ENCODE results near the gene FAR1.

The FAR1 gene

GRCh38 chr11:13775471-13775870 is 107.0 kb downstream of the FAR1 start:
- FAIRE-seq (no peak), DNase-seq (ENCODE audit: insufficient read length, low spot score) (no peak)
- no peak for TF ChIP-seq CTCF (IDR thresholded peaks at IDR 0.05; ENCODE audit: insufficient read depth, missing control alignments)

GRCh38 chr11:13776134-13776815 is 107.8 kb downstream of the FAR1 start:
- FAIRE-seq (no peak), DNase-seq (ENCODE audit: insufficient read length, low spot score) (no peak)
- no peak for TF ChIP-seq CTCF (IDR thresholded peaks at IDR 0.05; ENCODE audit: insufficient read depth, missing control alignments)

GRCh38 chr11:13777341-13777985 is 109.0 kb downstream of the FAR1 start:
- no peak for FAIRE-seq
- DNase-seq (ENCODE audit: insufficient read length, low spot score): no peak
- no peak for TF ChIP-seq CTCF (IDR thresholded peaks at IDR 0.05; ENCODE audit: insufficient read depth, missing control alignments)

- DNase-seq (ENCODE audit: insufficient read length, low spot score) (no peak), FAIRE-seq (no peak)
- TF ChIP-seq CTCF (IDR thresholded peaks at IDR 0.05; ENCODE audit: insufficient read depth, missing control alignments): no peak
Measured at GRCh38 chr11:13778345-13778744, 109.9 kb downstream of the FAR1 start.

GRCh38 chr11:13781153-13781552 is 112.7 kb downstream of the FAR1 start:
- FAIRE-seq (no peak), DNase-seq (ENCODE audit: insufficient read length, low spot score) (no peak)
- no peak for TF ChIP-seq CTCF (IDR thresholded peaks at IDR 0.05; ENCODE audit: insufficient read depth, missing control alignments)
